MCF 10A (cell line): ENCODE data around the gene IL22RA1. TPM values are rescaled to one million over a fixed set of nuclear protein-coding genes. Genes with fewer than 3 reads are reported as not detected.

Experiments
- Bru-seq: library from RNA; stranded (reverse); fragments of 400-500 nt; gene quantifications from one replicate; lab custom pipeline; 2021; lab: Mats Ljungman, UMichigan
- BruChase-seq, 2 experiments: library from RNA; stranded (reverse); fragments of 400-500 nt; gene quantifications; one replicate each; lab custom pipeline; 2021; lab: Mats Ljungman, UMichigan
- BruUV-seq: library from RNA; stranded (reverse); fragments of 400-500 nt; replicated peaks from 2 replicates; lab custom pipeline; 2021; lab: Mats Ljungman, UMichigan
- CTCF ChIA-PET: fragments of 300-600 bp; sonication (Branson Sonifier 250); formaldehyde crosslinking; extraction: SDS; loops from one replicate; lab custom pipeline; 2021; ENCODE audit warnings: antibody characterized with exemption, inconsistent platforms; lab: Yijun Ruan, JAX
- POLR2A ChIA-PET: fragments of 300-600, 350-650 bp; sonication (Branson Sonifier 250); formaldehyde crosslinking; extraction: SDS; loops from one replicate; lab custom pipeline; 2020; ENCODE audit warnings: antibody characterized with exemption, inconsistent platforms; lab: Yijun Ruan, JAX
- DNase-seq: peaks from one replicate; pipeline ENCODE4 v3.0.0-alpha.2; 2018; ENCODE audit not compliant: unreplicated experiment
- H3K27ac Mint-ChIP-seq: one replicate; pipeline ENCODE4 v1.8.0; 2022; ENCODE audit warnings: mild to moderate bottlenecking, low read depth, mixed read lengths; ENCODE audit not compliant: unreplicated experiment
- H3K27me3 Mint-ChIP-seq: one replicate; pipeline ENCODE4 v1.8.0; 2022; ENCODE audit warnings: mixed read lengths; ENCODE audit not compliant: insufficient read depth, unreplicated experiment
- H3K36me3 Mint-ChIP-seq: one replicate; pipeline ENCODE4 v1.8.0; 2022; ENCODE audit warnings: mild to moderate bottlenecking, moderate library complexity, mixed read lengths; ENCODE audit not compliant: insufficient read depth, unreplicated experiment
- H3K4me1 Mint-ChIP-seq: one replicate; pipeline ENCODE4 v1.8.0; 2022; ENCODE audit warnings: mixed read lengths; ENCODE audit not compliant: insufficient read depth, unreplicated experiment
- H3K4me3 Mint-ChIP-seq: one replicate; pipeline ENCODE4 v1.8.0; 2022; ENCODE audit warnings: mild to moderate bottlenecking, moderate library complexity, mixed read lengths; ENCODE audit not compliant: unreplicated experiment
- H3K9me3 Mint-ChIP-seq: one replicate; pipeline ENCODE4 v1.8.0; 2022; ENCODE audit warnings: mixed read lengths; ENCODE audit not compliant: unreplicated experiment
- CTCF ChIP-seq: fragments of 200-600 bp; IDR thresholded peaks from one replicate; pipeline ENCODE4 v1.8.0; 2022; ENCODE audit warnings: antibody characterized with exemption, mild to moderate bottlenecking; ENCODE audit not compliant: unreplicated experiment
- intact Hi-C: fragments of 100-400 bp; cut with micrococcal nuclease; formaldehyde crosslinking; loops from 2 replicates; pipeline ENCODE4 v1.14.1; 2022
- long read RNA-seq: library from polyadenylated mRNA; stranded (forward); transcript quantifications from one replicate; pipeline ENCODE4 v2.0.0, GENCODE V29; 2022
- total RNA-seq: library from RNA; stranded (reverse); gene quantifications from 2 replicates; pipeline ENCODE4 v1.2.3, GENCODE V29; 2022

IL22RA1 gene
- total RNA-seq (not detected in 2 replicates), Bru-seq, nascent RNA (percentile 10 among the genes with signal in this experiment), BruChase-seq, experiment 1, labeled RNA remaining after a 6-hour chase (percentile 13 among the genes with signal in this experiment), BruChase-seq, experiment 2, labeled RNA remaining after a 2-hour chase (percentile 9 among the genes with signal in this experiment)
- long read RNA-seq: 0 reads

- Mint-ChIP-seq H3K36me3 (no peaks in the 10 kb centered on the region), H3K27me3 (no peaks in the 10 kb centered on the region), H3K9me3 (no peaks in the 10 kb centered on the region), H3K4me1 (peaks cover 7% of the 10 kb centered on the region), H3K4me3 (peak within 1 kb of the TSS; percentile 74), H3K27ac (peak within 1 kb of the TSS; percentile 76)
- intact Hi-C loops: no loop called here
- BruUV-seq: no TSS peak
- TF ChIP-seq CTCF: no peak
- peak; percentile 56 for DNase-seq
- ChIA-PET POLR2A (interaction anchor here (0.6 to 3.7 kb wide), 14 partner anchors 7 to 1105 kb away, joined by 3 to 26 read pairs (median 3); partner anchors contain the start of gene NIPAL3), CTCF (interaction anchor here (0.6 to 1.5 kb wide), 5 partner anchors 38 to 251 kb away, joined by 3 to 4 read pairs (median 3); no protein-coding TSS in a partner anchor)
These were observed at the start of gene IL22RA1 for GRCh38 chr1:24142546-24143534. Gene IL22RA1, minus strand, starts transcription at chr1:24143140. Its CDS starts 58 bp downstream, at chr1:24143082.

- no peaks in the 10 kb centered on the region for H3K36me3 Mint-ChIP-seq
- TF ChIP-seq CTCF: no peak
- intact Hi-C loops: no loop called here
- H3K27me3 Mint-ChIP-seq: no peaks in the 10 kb centered on the region
- peaks cover 26% of the 10 kb centered on the region for H3K4me1 Mint-ChIP-seq
- CTCF ChIA-PET: interaction anchor here (0.6 to 2.7 kb wide), 5 partner anchors 61 to 535 kb away, joined by 3 to 25 read pairs (median 3); no protein-coding TSS in a partner anchor
- peak overlapping the region; percentile 55 for H3K27ac Mint-ChIP-seq
- no TSS peak for BruUV-seq
- H3K9me3 Mint-ChIP-seq: no peaks in the 10 kb centered on the region
- POLR2A ChIA-PET: interaction anchor here (0.6 to 0.8 kb wide), 3 partner anchors 42 to 199 kb away, joined by 3 to 4 read pairs (median 4); no protein-coding TSS in a partner anchor
- DNase-seq: peak; percentile 69
- no peak overlapping the region for H3K4me3 Mint-ChIP-seq
These were observed 48.9 kb upstream of the IL22RA1 start for GRCh38 chr1:24191860-24192259.

- H3K4me3 Mint-ChIP-seq: no peak overlapping the region
- BruUV-seq: no TSS peak
- no peak for DNase-seq
- intact Hi-C loops: no loop called here
- no peaks in the 10 kb centered on the region for H3K9me3 Mint-ChIP-seq
- peak overlapping the region; percentile 20 for H3K27ac Mint-ChIP-seq
- CTCF ChIA-PET: interaction anchor here (0.6 to 2.7 kb wide), 8 partner anchors 8 to 371 kb away, joined by 3 to 35 read pairs (median 9); partner anchors contain the start of gene NIPAL3
- POLR2A ChIA-PET: interaction anchor here (0.6 to 1.6 kb wide), 2 partner anchors 37 to 41 kb away, joined by 4 to 8 read pairs; no protein-coding TSS in a partner anchor
- peaks cover 26% of the 10 kb centered on the region for H3K4me1 Mint-ChIP-seq
- H3K27me3 Mint-ChIP-seq: no peaks in the 10 kb centered on the region
- H3K36me3 Mint-ChIP-seq: no peaks in the 10 kb centered on the region
- TF ChIP-seq CTCF: no peak
These were observed 48.1 kb upstream of the IL22RA1 start for GRCh38 chr1:24190983-24191461.
